Astrocyte of the spinal cord (primary cell): Measurements from ENCODE around the gene RPL15.
A peak's percentile ranks its signal among the peaks of the same experiment; 100 is the strongest.

Source experiments
- DNase-seq: peaks from one replicate; pipeline ENCODE4 v3.0.0; 2011; ENCODE audit warnings: low read depth, low spot score
- H3K4me3 ChIP-seq: 2 replicates; pipeline ENCODE4 v1.5.1; 2011; ENCODE audit warnings: low read depth, mild to moderate bottlenecking, low read length, moderate library complexity
- in situ Hi-C: cut with HindIII; loops from 2 replicates; pipeline ENCODE4 v1.10.0; 2017; ENCODE audit warnings: low sequenced_read_pairs
- TF ChIP-seq, protein P1 (sequence below): IDR thresholded peaks from 2 replicates; pipeline ENCODE4 v1.5.1; 2012; ENCODE audit warnings: low read depth, mild to moderate bottlenecking, low read length, inconsistent platforms

The RPL15 gene

DNA sequence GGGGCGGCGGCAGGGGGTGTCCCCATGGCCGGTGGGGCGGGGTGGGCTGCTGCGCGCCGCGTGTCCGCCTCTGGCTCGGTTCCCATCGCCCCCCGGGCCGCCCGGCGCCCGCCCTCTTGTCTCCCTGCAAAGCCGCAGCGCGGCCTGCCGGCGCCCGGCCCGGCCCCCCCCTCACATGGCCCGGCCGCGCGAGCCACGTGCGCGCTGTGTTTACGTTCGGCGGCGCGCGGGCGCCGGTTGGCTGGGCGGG, 28.7 kb downstream of the RPL15 start:
- in situ Hi-C loops, result no loop called here

DNA sequence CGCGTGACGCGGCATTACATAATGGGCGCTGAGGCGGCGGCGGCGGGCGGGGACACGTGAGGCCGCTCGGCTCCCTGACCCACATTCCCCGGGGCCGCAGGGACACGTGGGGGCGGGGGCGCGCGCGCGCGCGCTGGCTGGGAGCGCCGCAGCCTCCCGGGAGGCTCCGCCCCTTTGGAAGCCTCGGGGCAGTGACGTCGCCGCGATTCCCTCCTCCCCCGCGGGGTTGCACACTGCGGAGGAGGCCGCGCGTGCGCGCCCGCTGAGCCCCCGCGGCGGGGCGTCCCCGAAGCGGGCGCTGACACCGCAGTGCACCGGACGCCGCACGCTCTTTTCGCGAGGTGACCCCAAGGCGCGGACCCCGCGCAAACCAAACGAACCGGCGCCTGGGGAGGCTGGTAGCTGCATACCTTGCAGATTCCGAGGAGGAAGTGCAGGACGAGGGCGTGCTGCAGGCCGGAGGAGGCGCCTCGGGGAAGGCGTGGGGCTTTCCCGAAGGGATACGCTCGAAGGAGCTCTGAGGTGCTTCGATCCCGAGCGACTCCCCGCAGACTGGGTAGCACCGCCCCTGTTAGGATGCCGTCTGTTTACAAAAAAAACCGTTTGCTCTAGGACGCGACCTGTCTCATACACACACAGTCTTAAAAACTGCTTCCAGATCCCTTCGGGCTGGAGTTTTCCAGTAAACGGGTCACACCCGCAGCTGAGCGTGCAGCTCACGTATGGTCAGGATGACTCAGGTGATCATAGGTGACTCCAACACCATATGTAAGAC, 29.2 kb downstream of the RPL15 start:
- DNase-seq, result peak; percentile 98
- H3K4me3 ChIP-seq, result peak overlapping the region; percentile 58
- in situ Hi-C loops, result no loop called here
- TF ChIP-seq, protein P1, sequence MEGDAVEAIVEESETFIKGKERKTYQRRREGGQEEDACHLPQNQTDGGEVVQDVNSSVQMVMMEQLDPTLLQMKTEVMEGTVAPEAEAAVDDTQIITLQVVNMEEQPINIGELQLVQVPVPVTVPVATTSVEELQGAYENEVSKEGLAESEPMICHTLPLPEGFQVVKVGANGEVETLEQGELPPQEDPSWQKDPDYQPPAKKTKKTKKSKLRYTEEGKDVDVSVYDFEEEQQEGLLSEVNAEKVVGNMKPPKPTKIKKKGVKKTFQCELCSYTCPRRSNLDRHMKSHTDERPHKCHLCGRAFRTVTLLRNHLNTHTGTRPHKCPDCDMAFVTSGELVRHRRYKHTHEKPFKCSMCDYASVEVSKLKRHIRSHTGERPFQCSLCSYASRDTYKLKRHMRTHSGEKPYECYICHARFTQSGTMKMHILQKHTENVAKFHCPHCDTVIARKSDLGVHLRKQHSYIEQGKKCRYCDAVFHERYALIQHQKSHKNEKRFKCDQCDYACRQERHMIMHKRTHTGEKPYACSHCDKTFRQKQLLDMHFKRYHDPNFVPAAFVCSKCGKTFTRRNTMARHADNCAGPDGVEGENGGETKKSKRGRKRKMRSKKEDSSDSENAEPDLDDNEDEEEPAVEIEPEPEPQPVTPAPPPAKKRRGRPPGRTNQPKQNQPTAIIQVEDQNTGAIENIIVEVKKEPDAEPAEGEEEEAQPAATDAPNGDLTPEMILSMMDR, result no peak

More for the DNA sequence above, 28.7 kb downstream of the RPL15 start:
- H3K4me3 ChIP-seq, result peak overlapping the region; percentile 72
- DNase-seq, result no peak
- TF ChIP-seq, protein P1, result no peak

DNA sequence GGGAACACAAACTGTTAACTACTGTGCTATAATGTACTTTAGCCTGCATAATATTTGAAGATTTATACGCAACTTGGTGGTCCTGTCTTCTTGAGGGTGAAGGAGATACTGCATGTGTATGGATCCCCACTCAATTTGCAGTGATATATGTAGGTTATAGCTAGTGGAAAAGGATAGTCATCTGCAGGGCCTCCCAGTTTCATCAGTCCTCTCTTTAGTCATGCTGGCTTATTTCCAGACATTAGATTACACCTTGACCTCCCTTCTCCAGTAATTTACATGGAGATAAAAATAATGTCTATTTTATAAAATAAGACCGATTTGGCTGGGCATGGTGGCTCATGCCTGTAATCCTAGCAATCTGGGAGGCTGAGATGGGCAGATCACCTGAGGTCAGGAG, 31.8 kb downstream of the RPL15 start:
- DNase-seq, result no peak
- in situ Hi-C loops, result no loop called here
- TF ChIP-seq, protein P1, result no peak
- H3K4me3 ChIP-seq, result no peak overlapping the region

GRCh38 chr3:23949784-23950183, 32.9 kb downstream of the RPL15 start:
- no peak overlapping the region for H3K4me3 ChIP-seq
- in situ Hi-C loops, result no loop called here
- TF ChIP-seq, protein P1, result no peak
- DNase-seq, result peak; percentile 27

DNA sequence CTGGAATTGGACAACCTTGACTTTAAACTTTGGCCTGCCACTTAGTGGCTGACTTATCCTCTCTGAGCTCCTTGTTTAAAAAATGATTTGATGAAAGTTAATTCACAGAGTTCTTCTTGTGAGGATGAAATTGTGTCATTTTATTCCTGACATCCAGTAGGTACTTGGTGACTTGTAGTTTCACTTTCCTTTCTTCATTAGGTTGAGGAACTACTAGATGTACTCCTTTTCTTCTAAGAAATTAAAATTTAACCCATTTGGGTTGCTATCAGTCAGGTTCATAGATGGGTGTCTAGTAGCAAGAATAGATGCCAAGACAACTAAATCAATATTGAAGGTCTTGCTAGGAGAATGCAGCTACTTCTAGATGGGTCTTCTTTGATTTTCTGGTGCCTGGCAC, 33.4 kb downstream of the RPL15 start:
- H3K4me3 ChIP-seq, result no peak overlapping the region
- peak; percentile 10 for DNase-seq
- TF ChIP-seq, protein P1, result no peak
- in situ Hi-C loops, result no loop called here

GRCh38 chr3:23952646-23953045, 35.7 kb downstream of the RPL15 start:
- no peak overlapping the region for H3K4me3 ChIP-seq
- in situ Hi-C loops, result no loop called here
- TF ChIP-seq, protein P1, result no peak
- no peak for DNase-seq
